ENCODE results near the gene LITAF.

The LITAF gene

GRCh38 chr16:11551842-11552241 is 34.9 kb downstream of the LITAF start:
- DNase-seq (ENCODE audit: low read depth), result no peak
- TF ChIP-seq CTCF (IDR thresholded peaks at IDR 0.05; ENCODE audit: low read length, missing control alignments), result no peak
- H3K4me3 ChIP-seq (replicated peaks; ENCODE audit: low read depth, low read length), result no peak overlapping the region

GRCh38 chr16:11550791-11551498 is 35.8 kb downstream of the LITAF start:
- no peak for TF ChIP-seq CTCF (IDR thresholded peaks at IDR 0.05; ENCODE audit: low read length, missing control alignments)
- H3K4me3 ChIP-seq (replicated peaks; ENCODE audit: low read depth, low read length), result no peak overlapping the region
- DNase-seq (ENCODE audit: low read depth), result peak; percentile 25

- no peak overlapping the region for H3K4me3 ChIP-seq (replicated peaks; ENCODE audit: low read depth, low read length)
- no peak for TF ChIP-seq CTCF (IDR thresholded peaks at IDR 0.05; ENCODE audit: low read length, missing control alignments)
- no peak for DNase-seq (ENCODE audit: low read depth)
Observed at GRCh38 chr16:11547118-11547916, 39.4 kb downstream of the LITAF start.

GRCh38 chr16:11546608-11547061 is 40.1 kb downstream of the LITAF start:
- no peak for TF ChIP-seq CTCF (IDR thresholded peaks at IDR 0.05; ENCODE audit: low read length, missing control alignments)
- peak; percentile 42 for DNase-seq (ENCODE audit: low read depth)
- H3K4me3 ChIP-seq (replicated peaks; ENCODE audit: low read depth, low read length), result no peak overlapping the region

- no peak for TF ChIP-seq CTCF (IDR thresholded peaks at IDR 0.05; ENCODE audit: low read length, missing control alignments)
- no peak for DNase-seq (ENCODE audit: low read depth)
- no peak overlapping the region for H3K4me3 ChIP-seq (replicated peaks; ENCODE audit: low read depth, low read length)
Observed at GRCh38 chr16:11543661-11544393, 42.9 kb downstream of the LITAF start.

- no peak for TF ChIP-seq CTCF (IDR thresholded peaks at IDR 0.05; ENCODE audit: low read length, missing control alignments)
- H3K4me3 ChIP-seq (replicated peaks; ENCODE audit: low read depth, low read length), result no peak overlapping the region
- DNase-seq (ENCODE audit: low read depth), result peak; percentile 52
Observed at GRCh38 chr16:11542069-11542744, 44.5 kb downstream of the LITAF start.
